ENCODE data around the gene PRR14.
"Not testable (repeated sequence)": the region's sequence is repeated elsewhere in the genome, so short reads cannot be mapped to it uniquely, and the experiment has no call there.

Gene PRR14

GRCh38 chr16:30650369-30651123 lies at the start of gene PRR14:
TSS of gene PRR14 (plus strand) at chr16:30650960. CDS start at chr16:30651646, 686 bp downstream.
- peak; percentile 99 for DNase-seq

- no peak for DNase-seq
These were observed 48.8 kb upstream of the PRR14 start for GRCh38 chr16:30601966-30602365.

GRCh38 chr16:30602616-30603277 lies 48.0 kb upstream of the PRR14 start:
- no peak for DNase-seq

- DNase-seq = no peak
These were observed 46.8 kb upstream of the PRR14 start for GRCh38 chr16:30603945-30604315.

GRCh38 chr16:30604316-30604947 lies 46.3 kb upstream of the PRR14 start:
- DNase-seq = no peak

- no peak for DNase-seq
These were observed 45.6 kb upstream of the PRR14 start for GRCh38 chr16:30605158-30605557.

GRCh38 chr16:30606004-30606403 lies 44.8 kb upstream of the PRR14 start:
- no peak for DNase-seq

GRCh38 chr16:30609002-30609925 lies 41.5 kb upstream of the PRR14 start:
- peak; percentile 59 for DNase-seq

GRCh38 chr16:30609926-30610839 lies 40.6 kb upstream of the PRR14 start, which contains the start of gene ZNF689:
TSS of gene ZNF689 (minus strand) at chr16:30610389. CDS start at chr16:30610041, 348 bp downstream.
- DNase-seq = peak; percentile 95

- peak; percentile 88 for DNase-seq
These were observed 35.2 kb upstream of the PRR14 start for GRCh38 chr16:30615358-30616091.

GRCh38 chr16:30619202-30619601 lies 31.6 kb upstream of the PRR14 start:
- DNase-seq = no peak

GRCh38 chr16:30619638-30620037 lies 31.1 kb upstream of the PRR14 start:
- DNase-seq = no peak

- DNase-seq = no peak
These were observed 30.6 kb upstream of the PRR14 start for GRCh38 chr16:30620169-30620568.

GRCh38 chr16:30621765-30622164 lies 29.0 kb upstream of the PRR14 start:
- DNase-seq = no peak

GRCh38 chr16:30622455-30623032 lies 28.2 kb upstream of the PRR14 start:
- no peak for DNase-seq

- no peak for DNase-seq
These were observed 27.1 kb upstream of the PRR14 start for GRCh38 chr16:30623536-30624283.

- DNase-seq = no peak
These were observed 24.5 kb upstream of the PRR14 start for GRCh38 chr16:30626236-30626635.

- DNase-seq = peak; percentile 94
These were observed 21.9 kb upstream of the PRR14 start for GRCh38 chr16:30628628-30629540.

- not testable (repeated sequence) for DNase-seq
These were observed 18.3 kb upstream of the PRR14 start for GRCh38 chr16:30632454-30632853.
